ENCODE measurements around the gene ARVCF.
A peak's percentile ranks its signal among the peaks of the same experiment; 100 is the strongest.

Gene ARVCF, protein sequence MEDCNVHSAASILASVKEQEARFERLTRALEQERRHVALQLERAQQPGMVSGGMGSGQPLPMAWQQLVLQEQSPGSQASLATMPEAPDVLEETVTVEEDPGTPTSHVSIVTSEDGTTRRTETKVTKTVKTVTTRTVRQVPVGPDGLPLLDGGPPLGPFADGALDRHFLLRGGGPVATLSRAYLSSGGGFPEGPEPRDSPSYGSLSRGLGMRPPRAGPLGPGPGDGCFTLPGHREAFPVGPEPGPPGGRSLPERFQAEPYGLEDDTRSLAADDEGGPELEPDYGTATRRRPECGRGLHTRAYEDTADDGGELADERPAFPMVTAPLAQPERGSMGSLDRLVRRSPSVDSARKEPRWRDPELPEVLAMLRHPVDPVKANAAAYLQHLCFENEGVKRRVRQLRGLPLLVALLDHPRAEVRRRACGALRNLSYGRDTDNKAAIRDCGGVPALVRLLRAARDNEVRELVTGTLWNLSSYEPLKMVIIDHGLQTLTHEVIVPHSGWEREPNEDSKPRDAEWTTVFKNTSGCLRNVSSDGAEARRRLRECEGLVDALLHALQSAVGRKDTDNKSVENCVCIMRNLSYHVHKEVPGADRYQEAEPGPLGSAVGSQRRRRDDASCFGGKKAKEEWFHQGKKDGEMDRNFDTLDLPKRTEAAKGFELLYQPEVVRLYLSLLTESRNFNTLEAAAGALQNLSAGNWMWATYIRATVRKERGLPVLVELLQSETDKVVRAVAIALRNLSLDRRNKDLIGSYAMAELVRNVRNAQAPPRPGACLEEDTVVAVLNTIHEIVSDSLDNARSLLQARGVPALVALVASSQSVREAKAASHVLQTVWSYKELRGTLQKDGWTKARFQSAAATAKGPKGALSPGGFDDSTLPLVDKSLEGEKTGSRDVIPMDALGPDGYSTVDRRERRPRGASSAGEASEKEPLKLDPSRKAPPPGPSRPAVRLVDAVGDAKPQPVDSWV
- total RNA-seq = 0.64 to 15.8 (median 4.6) reads per million in 17 experiments

- peak; percentile 90 to 96 (median 94) for DNase-seq
Measured at GRCh38 chr22:20016734-20017621, at the start of gene ARVCF. Gene ARVCF, minus strand, starts transcription at chr22:20016823. Its CDS starts 26,029 bp downstream, at chr22:19990794.

GRCh38 chr22:20065896-20066616 lies 49.4 kb upstream of the ARVCF start:
- no peak for DNase-seq

DNA sequence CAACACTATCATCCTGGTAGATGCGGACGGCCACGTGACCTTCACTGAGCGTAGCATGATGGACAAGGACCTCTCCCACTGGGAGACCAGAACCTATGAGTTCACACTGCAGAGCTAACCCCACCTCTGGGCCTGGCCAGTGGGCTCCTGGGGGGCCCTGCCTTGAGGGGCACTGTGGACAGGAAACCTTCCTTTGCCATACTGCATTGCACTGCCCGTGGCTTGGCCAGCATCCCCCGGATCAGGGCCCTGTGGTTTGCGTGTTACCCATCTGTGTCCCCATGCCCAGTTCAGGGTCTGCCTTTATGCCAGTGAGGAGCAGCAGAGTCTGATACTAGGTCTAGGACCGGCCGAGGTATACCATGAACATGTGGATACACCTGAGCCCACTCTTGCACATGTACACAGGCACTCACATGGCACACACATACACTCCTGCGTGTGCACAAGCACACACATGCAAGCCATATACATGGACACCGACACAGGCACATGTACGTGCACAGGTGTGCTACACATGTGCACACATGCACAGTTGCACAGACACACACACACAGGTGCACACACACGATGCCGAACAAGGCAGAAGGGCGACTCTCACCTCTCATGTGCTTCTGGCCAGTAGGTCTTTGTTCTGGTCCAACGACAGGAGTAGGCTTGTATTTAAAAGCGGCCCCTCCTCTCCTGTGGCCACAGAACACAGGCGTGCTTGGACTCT lies 48.1 kb upstream of the ARVCF start:
- no peak for DNase-seq

DNA sequence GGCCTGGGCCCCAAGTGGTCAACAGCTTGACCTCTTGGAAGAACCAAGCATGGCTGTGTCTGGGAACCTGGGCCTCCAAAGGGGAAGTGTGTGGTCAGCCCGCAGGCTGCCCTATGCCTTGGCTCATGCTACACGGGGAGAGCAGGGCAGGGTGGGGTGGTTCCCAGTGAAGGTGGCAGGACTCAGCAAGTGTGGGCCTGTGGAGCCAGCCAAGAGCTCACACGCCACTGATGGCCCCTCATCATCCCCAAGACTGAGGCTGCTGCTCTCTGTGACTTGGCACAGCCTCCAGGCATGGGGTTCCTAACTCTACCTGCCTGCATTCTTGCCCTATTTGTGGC lies 47.5 kb upstream of the ARVCF start:
- DNase-seq = no peak

DNA sequence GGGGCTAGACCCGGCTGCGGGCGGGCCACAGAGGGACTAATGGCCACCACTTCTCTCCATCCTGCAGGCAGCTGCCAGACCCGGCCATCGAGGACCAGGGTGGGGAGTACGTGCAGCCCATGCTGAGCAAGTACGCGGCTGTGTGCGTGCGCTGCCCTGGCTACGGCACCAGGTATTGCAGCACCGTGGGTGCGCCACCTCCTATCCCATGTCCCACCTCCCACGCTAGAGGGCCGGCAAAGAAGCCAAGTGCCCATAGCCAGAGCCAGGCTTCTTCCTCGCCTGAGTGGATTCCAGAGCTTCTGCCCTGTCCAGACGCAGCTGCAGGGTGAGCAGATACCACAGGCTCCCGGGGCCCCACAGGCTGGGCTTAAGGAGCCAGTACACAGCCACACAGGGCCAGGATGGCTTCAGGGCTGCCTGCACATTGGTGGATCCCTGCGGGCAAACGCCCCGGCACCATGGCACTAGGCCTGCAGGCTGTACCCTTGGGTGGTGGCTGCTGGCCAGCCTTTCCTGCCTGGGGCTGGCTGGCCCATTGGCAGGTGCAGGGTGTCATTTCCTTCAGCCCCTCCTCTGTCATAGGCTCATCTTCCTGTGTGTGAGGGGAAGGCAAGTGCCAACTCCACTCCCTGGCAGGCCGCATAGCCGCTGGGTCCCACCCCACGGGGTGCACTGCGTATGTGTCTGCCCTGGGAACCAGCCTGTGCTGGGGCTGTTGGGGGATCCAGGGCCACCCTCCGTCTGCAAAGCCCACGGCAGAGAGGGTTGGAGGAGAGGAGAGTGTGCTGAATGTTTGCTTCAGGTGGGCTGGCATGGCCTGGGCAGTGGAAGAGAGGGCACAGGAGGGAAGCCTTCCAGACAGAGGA lies 46.9 kb upstream of the ARVCF start:
- DNase-seq = no peak

GRCh38 chr22:20062766-20063083 lies 46.1 kb upstream of the ARVCF start:
- DNase-seq = no peak

- no peak for DNase-seq
Measured at GRCh38 chr22:20062043-20062765, 45.6 kb upstream of the ARVCF start.

- peak in 1 of 4 experiments; percentile 25 for DNase-seq
Measured at GRCh38 chr22:20061481-20061861, 44.8 kb upstream of the ARVCF start.

DNA sequence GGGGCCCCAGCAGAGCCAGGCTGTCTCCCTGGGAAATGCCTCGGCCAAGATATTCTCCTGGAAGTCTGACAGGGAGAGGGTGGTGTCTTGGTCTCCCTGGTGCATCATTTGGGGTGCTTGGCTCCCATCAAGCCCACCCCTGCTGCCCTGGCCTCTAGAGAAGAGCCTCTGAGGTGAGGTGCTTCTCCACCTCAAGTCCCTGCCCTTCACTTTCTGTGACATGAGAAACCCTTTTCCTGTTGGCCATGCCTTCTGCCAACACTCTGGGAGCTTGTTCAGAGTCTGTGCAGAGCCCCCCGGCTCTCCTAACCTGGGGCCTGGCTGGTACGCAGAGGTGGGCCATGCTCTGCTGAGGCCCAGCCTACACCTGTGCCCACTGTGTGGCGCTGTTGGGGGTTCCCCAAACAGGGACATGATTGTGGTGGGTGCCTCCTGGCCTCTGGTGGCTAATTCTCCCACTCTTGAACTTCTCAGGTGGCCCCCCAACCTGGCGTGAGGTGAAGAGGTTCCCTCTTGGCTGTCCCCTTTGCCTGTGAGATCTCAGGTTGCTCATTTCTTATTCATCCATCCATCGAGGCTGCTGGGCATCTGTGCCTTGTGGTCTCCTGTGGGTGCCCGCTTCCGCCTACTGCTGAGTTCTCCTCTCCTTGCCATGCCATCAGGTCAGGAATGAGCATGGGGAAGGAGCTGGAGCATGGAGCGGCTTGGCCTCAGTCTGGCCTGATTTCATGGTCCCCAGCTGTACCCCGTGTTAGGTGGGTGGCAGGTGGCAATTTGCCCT lies 44.3 kb upstream of the ARVCF start:
- DNase-seq = no peak

GRCh38 chr22:20058989-20059770 lies 42.6 kb upstream of the ARVCF start:
- DNase-seq = no peak

- no peak for DNase-seq
Measured at GRCh38 chr22:20057596-20058268, 41.1 kb upstream of the ARVCF start.

DNA sequence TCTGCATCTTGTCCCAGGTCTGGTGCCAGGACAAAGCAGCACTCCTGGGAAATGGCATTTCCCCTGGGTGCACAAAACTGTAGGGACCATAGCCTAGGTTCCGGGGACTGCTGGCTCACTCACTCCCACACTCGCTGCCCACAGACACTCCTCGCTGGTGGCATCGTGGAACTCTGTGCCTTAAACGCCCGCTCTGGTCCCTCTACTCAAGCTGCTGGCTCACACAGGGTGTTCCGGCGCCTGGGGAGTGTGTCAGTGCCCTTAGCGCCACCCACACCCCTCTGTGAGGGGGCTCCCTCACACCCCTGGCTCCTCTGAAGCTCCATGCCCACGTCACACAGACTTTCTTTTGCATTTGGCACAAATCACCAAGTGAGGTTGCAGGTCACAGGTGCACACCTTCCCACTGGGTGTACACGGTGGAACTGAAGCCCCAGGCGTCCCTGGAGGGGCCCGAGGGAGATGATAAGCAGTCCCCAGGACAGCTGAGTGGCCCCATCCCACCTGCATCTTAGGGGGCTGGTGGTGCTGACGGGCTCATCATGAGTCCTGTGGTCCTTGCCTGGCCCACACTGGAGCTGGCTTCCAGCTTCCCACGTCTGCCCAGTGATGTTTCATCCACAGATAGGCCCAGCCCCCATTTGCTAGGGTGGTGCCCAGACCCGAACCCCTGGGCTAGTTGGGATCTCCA lies 40.2 kb upstream of the ARVCF start:
- DNase-seq = no peak

DNA sequence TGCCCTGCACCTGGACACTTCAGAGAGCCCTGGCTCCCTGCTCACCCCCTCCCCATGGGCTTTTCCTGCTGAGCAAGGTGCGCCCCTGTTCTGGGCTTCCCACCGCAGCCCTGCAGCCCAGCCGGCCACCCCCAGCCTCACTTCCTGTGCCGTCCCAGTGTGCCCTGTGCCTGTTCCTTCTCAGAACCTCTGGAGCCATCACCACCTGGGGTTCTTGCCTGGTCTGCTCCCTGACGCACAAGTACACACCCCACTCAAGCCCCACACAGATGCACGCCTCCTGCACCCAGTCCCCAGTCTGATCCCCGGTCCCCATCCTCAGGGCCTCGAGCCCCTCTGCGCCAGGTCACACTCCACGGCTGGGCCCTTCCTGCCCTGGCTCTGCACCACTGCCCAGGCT lies 39.5 kb upstream of the ARVCF start:
- DNase-seq = no peak

GRCh38 chr22:20055654-20056053 lies 39.0 kb upstream of the ARVCF start:
- DNase-seq = no peak

DNA sequence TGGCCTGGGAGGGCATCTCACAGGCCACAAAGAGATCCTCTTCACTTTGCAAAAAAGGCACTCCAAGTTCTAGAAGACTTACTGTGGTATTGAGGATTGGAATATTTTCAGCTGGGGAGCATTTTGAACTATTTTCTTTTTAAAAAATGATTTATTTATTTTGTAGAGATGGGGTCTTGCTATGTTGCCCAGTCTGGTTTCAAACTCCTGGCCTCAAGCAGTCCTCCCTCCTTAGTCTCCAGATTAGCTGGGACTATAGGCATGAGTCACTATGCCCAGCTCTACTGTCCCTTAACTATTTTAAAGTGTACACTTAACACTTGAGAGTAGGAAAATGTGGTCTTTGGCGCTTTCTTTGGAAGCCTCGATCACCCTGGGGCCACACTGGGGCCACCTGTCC lies 38.5 kb upstream of the ARVCF start:
- DNase-seq = no peak

GRCh38 chr22:20054485-20054884 lies 37.9 kb upstream of the ARVCF start:
- no peak for DNase-seq

GRCh38 chr22:20054034-20054427 lies 37.4 kb upstream of the ARVCF start:
- DNase-seq = no peak
